ENCODE measurements around the gene EFHD2.

- TF ChIP-seq CTCF (IDR thresholded peaks at IDR 0.05) (no peak), POLR2A (IDR thresholded peaks at IDR 0.05) (no peak)
Observed at GRCh38 chr1:15424981-15425380, 15.3 kb downstream of the EFHD2 start.
